Glomerular visceral epithelial cell (primary cell): ENCODE results near the gene ZNF25.
"Not testable (repeated sequence)": the region's sequence is repeated elsewhere in the genome, so short reads cannot be mapped to it uniquely, and the experiment has no call there.

Experiments used
- DNase-seq: peaks from one replicate; pipeline ENCODE4 v3.0.0-alpha.2; 2016; ENCODE audit errors: extremely low spot score

The ZNF25 gene

GRCh38 chr10:37947526-37947925 lies 28.9 kb downstream of the ZNF25 start:
- peak; percentile 23 for DNase-seq

DNA sequence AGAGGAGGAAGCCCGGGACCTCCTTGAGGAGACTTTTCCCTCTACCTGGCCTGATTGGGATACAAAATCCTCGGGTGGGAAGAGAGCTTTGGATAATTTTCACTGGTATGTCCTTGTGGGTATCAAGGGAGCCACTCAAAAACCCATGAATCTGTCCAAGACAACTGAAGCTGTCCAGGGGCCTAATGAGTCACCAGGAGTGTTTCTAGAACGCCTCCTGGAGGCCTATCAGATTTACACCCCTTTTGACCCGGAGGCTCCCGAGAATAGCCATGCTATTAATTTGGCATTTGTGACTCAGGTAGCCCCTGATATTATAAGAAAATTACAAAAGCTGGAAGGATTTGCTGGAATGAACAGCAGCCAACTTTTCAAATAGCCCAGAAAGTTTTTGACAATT lies 38.6 kb downstream of the ZNF25 start:
- DNase-seq: no peak

DNA sequence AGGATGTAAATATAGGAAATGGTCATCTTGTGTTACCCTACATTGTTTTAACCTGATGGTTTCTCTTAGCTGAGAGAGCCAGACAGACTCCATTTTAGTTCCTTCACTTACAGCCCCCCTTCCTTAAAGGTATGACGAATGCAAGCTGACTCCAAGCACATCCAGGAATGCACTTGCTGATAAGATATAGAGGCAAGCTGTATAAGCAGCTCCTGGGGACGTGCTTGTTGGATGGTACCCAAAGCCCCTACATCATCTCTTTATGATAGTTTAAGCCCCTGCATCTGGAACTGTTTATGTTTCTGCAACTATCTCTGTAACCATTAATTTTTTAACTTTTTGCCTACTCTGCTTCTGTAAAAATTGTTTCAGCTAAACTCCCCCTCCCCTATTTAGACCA lies 41.7 kb downstream of the ZNF25 start:
- no peak for DNase-seq

DNA sequence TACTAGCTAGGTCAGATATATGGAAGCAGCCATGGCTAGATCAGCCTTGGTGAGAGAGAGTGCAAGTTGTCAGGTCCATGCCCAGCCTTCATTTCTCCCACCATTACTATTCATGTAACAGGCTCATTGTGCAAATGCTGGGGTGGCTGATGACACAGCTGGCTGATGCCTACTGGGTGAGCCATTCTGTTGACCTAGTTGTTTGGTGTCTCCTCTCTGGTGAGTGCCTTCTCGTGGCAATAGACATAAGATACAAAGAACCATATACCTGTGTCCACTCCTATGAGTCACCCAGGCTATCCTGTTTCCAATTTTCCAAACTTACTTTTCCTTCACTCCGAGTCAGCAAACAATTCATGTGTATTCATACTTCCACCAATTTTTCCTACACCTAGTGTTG lies 46.0 kb downstream of the ZNF25 start:
- no peak for DNase-seq

DNA sequence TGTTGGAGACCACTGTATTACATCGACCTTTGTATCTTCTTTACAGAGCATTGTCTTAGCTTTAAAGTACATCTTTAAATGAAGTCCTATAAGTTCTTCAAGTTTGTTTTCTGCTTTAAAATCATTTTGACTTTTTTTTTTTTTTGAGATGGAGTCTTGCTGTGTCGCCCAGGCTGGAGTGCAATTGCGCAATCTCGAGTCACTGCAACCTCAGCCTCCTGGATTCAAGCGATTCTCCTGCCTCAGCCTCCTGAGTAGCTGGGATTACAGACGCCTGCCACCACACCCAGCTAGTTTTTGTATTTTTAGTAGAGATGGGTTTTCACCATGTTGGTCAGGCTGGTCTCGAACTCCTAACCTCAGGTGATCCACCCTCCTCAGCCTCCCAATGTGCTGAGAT lies 68.3 kb downstream of the ZNF25 start:
- DNase-seq: not testable (repeated sequence)

DNA sequence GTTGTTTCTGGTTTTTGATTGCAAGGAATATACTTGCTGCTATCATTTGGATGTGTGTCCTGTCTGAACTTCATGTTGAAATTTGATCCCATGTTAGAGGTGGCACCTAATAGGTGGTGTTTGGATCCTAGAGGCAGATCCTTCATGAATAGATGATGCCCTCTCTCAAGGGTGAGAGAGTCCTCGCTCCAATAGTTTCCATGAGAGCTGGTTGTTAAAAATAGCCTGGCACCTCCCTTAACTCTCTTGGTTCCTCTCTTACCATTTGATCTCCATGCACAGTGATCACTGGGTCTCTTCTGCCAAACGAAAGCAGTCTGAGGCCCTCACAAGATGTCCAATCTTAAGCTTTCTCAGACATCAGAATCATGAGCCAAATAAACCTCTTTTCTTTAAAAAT lies 70.1 kb downstream of the ZNF25 start:
- DNase-seq: no peak
